Kidney (tissue), 22 donors: ENCODE data around the gene ZNF354C. TPM values are rescaled to one million over a fixed set of nuclear protein-coding genes. Genes with fewer than 3 reads are reported as not detected.

Experiments
- DNase-seq, 5 donors: peaks; one replicate each; pipeline ENCODE4 v3.0.0-alpha.2; 2013 to 2020
- FAIRE-seq: peaks from 2 replicates; lab custom pipeline; 2012; peaks lifted over from hg19 to GRCh38; lab: Jason Lieb, UNC
- H3K27ac ChIP-seq, 2 donors: one replicate each; pipeline ENCODE4 v1.7.0; 2013; ENCODE audit warnings: low read depth in 2 of 2, low read length in 2 of 2, inconsistent platforms in 1 of 2
- H3K27me3 ChIP-seq: one replicate; pipeline ENCODE4 v1.7.1; 2013; ENCODE audit warnings: low read length, inconsistent platforms; ENCODE audit not compliant: control insufficient read depth, insufficient read depth
- H3K36me3 ChIP-seq, 3 donors: one replicate each; pipeline versions ENCODE4 v1.7.0 to v1.7.1; 2013; ENCODE audit warnings: low read length in 3 of 3, control low read depth in 1 of 3, inconsistent platforms in 1 of 3; ENCODE audit not compliant: insufficient read depth in 3 of 3, control insufficient read depth in 2 of 3
- H3K4me1 ChIP-seq, 3 donors: one replicate each; pipeline versions ENCODE4 v1.7.0 to v1.7.1; 2013; ENCODE audit warnings: low read length in 3 of 3, inconsistent platforms in 1 of 3, low read depth in 1 of 3; ENCODE audit not compliant: control insufficient read depth in 2 of 3, insufficient read depth in 2 of 3
- H3K4me3 ChIP-seq, 3 donors: one replicate each; pipeline versions ENCODE4 v1.7.0 to v1.8.1; 2013; ENCODE audit warnings: low read length in 3 of 3, control low read depth in 1 of 3, inconsistent platforms in 1 of 3
- H3K9ac ChIP-seq, 3 donors: one replicate each; pipeline versions ENCODE4 v1.7.0 to v1.7.1; 2013; ENCODE audit warnings: low read length in 3 of 3, control low read depth in 1 of 3, inconsistent platforms in 1 of 3
- H3K9me3 ChIP-seq, 3 donors: one replicate each; pipeline versions ENCODE4 v1.7.0 to v1.7.1; 2013; ENCODE audit warnings: low read length in 3 of 3, control low read depth in 1 of 3, inconsistent platforms in 1 of 3; ENCODE audit not compliant: control insufficient read depth in 2 of 3, insufficient read depth in 1 of 3
- CTCF ChIP-seq: IDR thresholded peaks from 3 replicates; pipeline ENCODE4 v1.5.1; 2012; ENCODE audit warnings: mild to moderate bottlenecking, moderate library complexity, borderline replicate concordance; ENCODE audit not compliant: insufficient read depth; ENCODE audit errors: extremely low read depth
- intact Hi-C: fragments of 100-400 bp; cut with DNase I; formaldehyde crosslinking; loops from one replicate; pipeline ENCODE4 v1.11.1; 2022
- long read RNA-seq, 10 donors: library from polyadenylated mRNA in 1 of 10; unstranded in 1 of 10; transcript quantifications; one replicate each; pipeline ENCODE4 v2.0.0 and lab custom pipeline, GENCODE V29; 2021 to 2026
- polyA plus RNA-seq: library from polyadenylated mRNA; stranded (reverse); fragments of 350-450 nt; fragmentation: Illumina TruSeq; extraction: RNeasy Lipid Tissue Mini Kit (QIAGEN cat#74804); gene quantifications from one replicate; pipeline ENCODE4 v1.2.3, GENCODE V29; 2014; ENCODE audit warnings: low read depth, low replicate concordance; ENCODE audit not compliant: insufficient read depth
- total RNA-seq: library from RNA; stranded (reverse); fragmentation: NEBNext Ultra II Directional; extraction: Animal tissue kit (Norgen Biotek cat#: 25700); gene quantifications from one replicate; pipeline ENCODE4 v1.2.1, GENCODE V29; 2021
- donor health status: control.
- donor health status: control.
- donor health status: control.
- donor health status: control.
- donor health status: control.
- donor health status: DM: yes; HTN: yes; CAD: no.
- donor health status: Normal renal cell carcinoma (clear cell type).

Gene ZNF354C
- 6.9 TPM for total RNA-seq
- 1.3 TPM for polyA plus RNA-seq
- long read RNA-seq, donor 1, full-length matches to known transcripts = 4 of 4 reads
- long read RNA-seq, donor 1, partial matches to known transcripts = 0 of 4 reads
- long read RNA-seq, donor 1, other reads (novel, unspliced or antisense) = 0 of 4 reads
- long read RNA-seq, donor 2, full-length matches to known transcripts = 1 of 1 reads
- long read RNA-seq, donor 2, partial matches to known transcripts = 0 of 1 reads
- long read RNA-seq, donor 2, other reads (novel, unspliced or antisense) = 0 of 1 reads
- long read RNA-seq, donor 3, full-length matches to known transcripts = 1 of 1 reads
- long read RNA-seq, donor 3, partial matches to known transcripts = 0 of 1 reads
- long read RNA-seq, donor 3, other reads (novel, unspliced or antisense) = 0 of 1 reads
- long read RNA-seq, donor 4, full-length matches to known transcripts = 3 of 3 reads
- long read RNA-seq, donor 4, partial matches to known transcripts = 0 of 3 reads
- long read RNA-seq, donor 4, other reads (novel, unspliced or antisense) = 0 of 3 reads
- long read RNA-seq, donor 5 = 0 reads
- long read RNA-seq, donor 6 = 0 reads
- long read RNA-seq, donor 7, full-length matches to known transcripts = 6 of 7 reads
- long read RNA-seq, donor 7, partial matches to known transcripts = 0 of 7 reads
- long read RNA-seq, donor 7, other reads (novel, unspliced or antisense) = 1 of 7 reads
- long read RNA-seq, donor 8, full-length matches to known transcripts = 3 of 3 reads
- long read RNA-seq, donor 8, partial matches to known transcripts = 0 of 3 reads
- long read RNA-seq, donor 8, other reads (novel, unspliced or antisense) = 0 of 3 reads
- long read RNA-seq, donor 9, full-length matches to known transcripts = 2 of 2 reads
- long read RNA-seq, donor 9, partial matches to known transcripts = 0 of 2 reads
- long read RNA-seq, donor 9, other reads (novel, unspliced or antisense) = 0 of 2 reads
- long read RNA-seq, donor 10, full-length matches to known transcripts = 3 of 3 reads
- long read RNA-seq, donor 10, partial matches to known transcripts = 0 of 3 reads
- long read RNA-seq, donor 10, other reads (novel, unspliced or antisense) = 0 of 3 reads

GRCh38 chr5:179060116-179061008, at the start of gene ZNF354C:
TSS of gene ZNF354C (plus strand) at chr5:179060373. CDS start at chr5:179062069, 1,696 bp downstream.
- H3K27ac ChIP-seq = peak within 1 kb of the TSS; percentile 16 to 47
- DNase-seq = peak; percentile 93 to 98 (median 96)
- H3K4me3 ChIP-seq = peak within 1 kb of the TSS; percentile 69 to 89 (median 79)
- H3K4me1 ChIP-seq = peaks cover 0 to 10% (median 0%) of the 10 kb centered on the region in 3 donors
- peaks cover 1 to 7% (median 4%) of the 10 kb centered on the region in 3 donors for H3K9me3 ChIP-seq
- no peak for FAIRE-seq
- H3K9ac ChIP-seq = peak within 1 kb of the TSS; percentile 42 to 76 (median 55)
- intact Hi-C loops = no loop called here
- H3K27me3 ChIP-seq = no peaks in the 10 kb centered on the region
- H3K36me3 ChIP-seq = peaks cover 0 to 4% (median 0%) of the 10 kb centered on the region in 3 donors
- no peak for TF ChIP-seq CTCF

GRCh38 chr5:179023528-179024189, 36.5 kb upstream of the ZNF354C start, which contains the start of gene ZNF879:
TSS of gene ZNF879 (plus strand) at chr5:179023804. CDS start at chr5:179025005, 1,201 bp downstream.
- TF ChIP-seq CTCF = no peak
- Histone ChIP-seq H3K9ac (peak within 1 kb of the TSS; percentile 42 to 77 (median 74)), H3K9me3 (peaks cover 0 to 21% (median 5%) of the 10 kb centered on the region in 3 donors), H3K36me3 (peaks cover 0 to 20% (median 18%) of the 10 kb centered on the region in 3 donors), H3K27ac (peak within 1 kb of the TSS; percentile 76 to 81), H3K4me1 (peaks cover 0 to 7% (median 0%) of the 10 kb centered on the region in 3 donors), H3K27me3 (no peaks in the 10 kb centered on the region), H3K4me3 (peak within 1 kb of the TSS; percentile 67 to 93 (median 90))
- intact Hi-C loops = no loop called here
- DNase-seq (peak; percentile 97 to 99 (median 97)), FAIRE-seq (peak; percentile 56)
